Measurements from ENCODE around the gene CXCL17. TPM values are rescaled to one million over a fixed set of nuclear protein-coding genes. Genes with fewer than 3 reads are reported as not detected.

The CXCL17 gene
- total RNA-seq, 1 experiment from 2014 or later = 0.98 TPM

GRCh38 chr19:42477117-42477516 is 34.4 kb upstream of the CXCL17 start:
- H3K4me3 ChIP-seq (ENCODE audit: low read length) = no peak overlapping the region
- no peak overlapping the region for H3K4me2 ChIP-seq (ENCODE audit: low read length)
- H2AFZ ChIP-seq (ENCODE audit: low read length) = no peak overlapping the region
- intact Hi-C loops (cut with micrococcal nuclease) = no loop called here
- H3K4me1 ChIP-seq (ENCODE audit: insufficient read depth, low read length) = peaks cover 16% of the 10 kb centered on the region
- H3K27me3 ChIP-seq (ENCODE audit: low read length) = no peaks in the 10 kb centered on the region
- DNase-seq = no peak
- CTCF ChIA-PET = interaction anchor here (0.7 kb wide), 1 partner anchor 87 kb away, joined by 3 read pairs; no protein-coding TSS in a partner anchor
- no peak for ATAC-seq
- no peaks in the 10 kb centered on the region for H3K9me3 ChIP-seq (ENCODE audit: low read length)
- no TSS peak for BruUV-seq (replicated peaks)
- H4K20me1 ChIP-seq (ENCODE audit: low read length) = no peaks in the 10 kb centered on the region
- H3K79me2 ChIP-seq (ENCODE audit: low read length) = no peaks in the 10 kb centered on the region
- POLR2A ChIA-PET (ENCODE audit: unreplicated experiment) = no interaction called here
- TF ChIP-seq EZH2phosphoT487 (IDR thresholded peaks at IDR 0.05; ENCODE audit: borderline replicate concordance, low read length) (no peak), CTCF (conservative IDR thresholded peaks at IDR 0.05; ENCODE audit: low read depth, low read length) (no peak), EZH2 (IDR thresholded peaks at IDR 0.05; ENCODE audit: low read length, unreplicated experiment) (no peak)
- no peaks in the 10 kb centered on the region for H3K36me3 ChIP-seq (ENCODE audit: low read depth, low read length)
- no peaks in the 10 kb centered on the region for H3F3A ChIP-seq (ENCODE audit: low read length, unreplicated experiment)
- H3K9me2 ChIP-seq (replicated peaks; ENCODE audit: low read length) = no peaks in the 10 kb centered on the region
- no peak overlapping the region for H3K9ac ChIP-seq (ENCODE audit: low read length)
- no peak overlapping the region for H3K27ac ChIP-seq (ENCODE audit: low read length)

GRCh38 chr19:42475366-42475765 is 32.6 kb upstream of the CXCL17 start:
- intact Hi-C loops (cut with micrococcal nuclease) = no loop called here
- no peaks in the 10 kb centered on the region for H3K9me2 ChIP-seq (replicated peaks; ENCODE audit: low read length)
- no peak overlapping the region for H3K4me2 ChIP-seq (ENCODE audit: low read length)
- H3K9me3 ChIP-seq (ENCODE audit: low read length) = no peaks in the 10 kb centered on the region
- ChIA-PET POLR2A (ENCODE audit: unreplicated experiment) (no interaction called here), CTCF (no interaction called here)
- H3K27me3 ChIP-seq (ENCODE audit: low read length) = no peaks in the 10 kb centered on the region
- DNase-seq = no peak
- no peak overlapping the region for H3K4me3 ChIP-seq (ENCODE audit: low read length)
- ATAC-seq = no peak
- H3K27ac ChIP-seq (ENCODE audit: low read length) = no peak overlapping the region
- BruUV-seq (replicated peaks) = no TSS peak
- H3K9ac ChIP-seq (ENCODE audit: low read length) = no peak overlapping the region
- H3K36me3 ChIP-seq (ENCODE audit: low read depth, low read length) = no peaks in the 10 kb centered on the region
- no peaks in the 10 kb centered on the region for H3K79me2 ChIP-seq (ENCODE audit: low read length)
- no peak overlapping the region for H2AFZ ChIP-seq (ENCODE audit: low read length)
- no peaks in the 10 kb centered on the region for H4K20me1 ChIP-seq (ENCODE audit: low read length)
- H3K4me1 ChIP-seq (ENCODE audit: insufficient read depth, low read length) = peaks cover 26% of the 10 kb centered on the region
- no peaks in the 10 kb centered on the region for H3F3A ChIP-seq (ENCODE audit: low read length, unreplicated experiment)
- TF ChIP-seq CTCF (conservative IDR thresholded peaks at IDR 0.05; ENCODE audit: low read depth, low read length) (no peak), EZH2phosphoT487 (IDR thresholded peaks at IDR 0.05; ENCODE audit: borderline replicate concordance, low read length) (no peak), EZH2 (IDR thresholded peaks at IDR 0.05; ENCODE audit: low read length, unreplicated experiment) (no peak)

- Histone ChIP-seq H3K27me3 (ENCODE audit: low read length) (no peaks in the 10 kb centered on the region), H3K9me3 (ENCODE audit: low read length) (no peaks in the 10 kb centered on the region), H3K27ac (ENCODE audit: low read length) (no peak overlapping the region), H3K4me1 (ENCODE audit: insufficient read depth, low read length) (peaks cover 23% of the 10 kb centered on the region), H3K4me3 (ENCODE audit: low read length) (no peak overlapping the region), H3K36me3 (ENCODE audit: low read depth, low read length) (no peaks in the 10 kb centered on the region), H3F3A (ENCODE audit: low read length, unreplicated experiment) (no peaks in the 10 kb centered on the region), H2AFZ (ENCODE audit: low read length) (no peak overlapping the region), H4K20me1 (ENCODE audit: low read length) (no peaks in the 10 kb centered on the region), H3K4me2 (ENCODE audit: low read length) (no peak overlapping the region), H3K79me2 (ENCODE audit: low read length) (no peaks in the 10 kb centered on the region), H3K9me2 (replicated peaks; ENCODE audit: low read length) (no peaks in the 10 kb centered on the region), H3K9ac (ENCODE audit: low read length) (no peak overlapping the region)
- BruUV-seq (replicated peaks) = no TSS peak
- CTCF ChIA-PET = no interaction called here
- POLR2A ChIA-PET (ENCODE audit: unreplicated experiment) = no interaction called here
- TF ChIP-seq EZH2phosphoT487 (IDR thresholded peaks at IDR 0.05; ENCODE audit: borderline replicate concordance, low read length) = no peak
- no peak for TF ChIP-seq CTCF (conservative IDR thresholded peaks at IDR 0.05; ENCODE audit: low read depth, low read length)
- no peak for TF ChIP-seq EZH2 (IDR thresholded peaks at IDR 0.05; ENCODE audit: low read length, unreplicated experiment)
- DNase-seq = no peak
- no peak for ATAC-seq
- intact Hi-C loops (cut with micrococcal nuclease) = no loop called here
Observed at GRCh38 chr19:42474743-42475142, 32.0 kb upstream of the CXCL17 start.
